HCT116 (cell line): ENCODE data around the gene SGPP2.

Experiments
- POLR2A ChIP-seq: IDR thresholded peaks from 2 replicates; pipeline ENCODE4 v1.7.0; 2011; ENCODE audit warnings: borderline replicate concordance; ENCODE audit not compliant: insufficient read depth, insufficient read length; ENCODE audit errors: extremely low read depth
- TF ChIP-seq, protein P1 (sequence below), 3 experiments: fragments of 200-600 bp in 1 of 3; sonication (generic) in 1 of 3; IDR thresholded peaks in 2 of 3; conservative IDR thresholded peaks in 1 of 3; 2 replicates each; pipeline ENCODE4 v1.5.1; 2012 to 2017; ENCODE audit warnings: low read depth in 2 of 3, low read length in 2 of 3, antibody characterized with exemption in 1 of 3, borderline replicate concordance in 1 of 3, control low read depth in 1 of 3, mild to moderate bottlenecking in 1 of 3, mixed read lengths in 1 of 3, mixed run types in 1 of 3, moderate library complexity in 1 of 3; ENCODE audit not compliant: insufficient read depth in 1 of 3
- TF ChIP-seq, protein P2 (sequence below): IDR thresholded peaks from 2 replicates; pipeline ENCODE4 v1.6.1; 2012

- no peak for TF ChIP-seq POLR2A
- TF ChIP-seq, protein P1, sequence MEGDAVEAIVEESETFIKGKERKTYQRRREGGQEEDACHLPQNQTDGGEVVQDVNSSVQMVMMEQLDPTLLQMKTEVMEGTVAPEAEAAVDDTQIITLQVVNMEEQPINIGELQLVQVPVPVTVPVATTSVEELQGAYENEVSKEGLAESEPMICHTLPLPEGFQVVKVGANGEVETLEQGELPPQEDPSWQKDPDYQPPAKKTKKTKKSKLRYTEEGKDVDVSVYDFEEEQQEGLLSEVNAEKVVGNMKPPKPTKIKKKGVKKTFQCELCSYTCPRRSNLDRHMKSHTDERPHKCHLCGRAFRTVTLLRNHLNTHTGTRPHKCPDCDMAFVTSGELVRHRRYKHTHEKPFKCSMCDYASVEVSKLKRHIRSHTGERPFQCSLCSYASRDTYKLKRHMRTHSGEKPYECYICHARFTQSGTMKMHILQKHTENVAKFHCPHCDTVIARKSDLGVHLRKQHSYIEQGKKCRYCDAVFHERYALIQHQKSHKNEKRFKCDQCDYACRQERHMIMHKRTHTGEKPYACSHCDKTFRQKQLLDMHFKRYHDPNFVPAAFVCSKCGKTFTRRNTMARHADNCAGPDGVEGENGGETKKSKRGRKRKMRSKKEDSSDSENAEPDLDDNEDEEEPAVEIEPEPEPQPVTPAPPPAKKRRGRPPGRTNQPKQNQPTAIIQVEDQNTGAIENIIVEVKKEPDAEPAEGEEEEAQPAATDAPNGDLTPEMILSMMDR (IDR thresholded peaks at IDR 0.05 in 2 of 3, conservative IDR thresholded peaks at IDR 0.05 in 1 of 3; ENCODE audit: borderline replicate concordance in 1 of 3, insufficient read depth in 1 of 3, low read depth in 2 of 3, low read length in 2 of 3) = no peak
- TF ChIP-seq, protein P2, sequence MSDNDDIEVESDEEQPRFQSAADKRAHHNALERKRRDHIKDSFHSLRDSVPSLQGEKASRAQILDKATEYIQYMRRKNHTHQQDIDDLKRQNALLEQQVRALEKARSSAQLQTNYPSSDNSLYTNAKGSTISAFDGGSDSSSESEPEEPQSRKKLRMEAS = no peak
These were observed 32.5 kb upstream of the SGPP2 start for GRCh38 chr2:222391743-222392285.
